K562 (cell line): ENCODE data around the gene FAM20B.

Source experiments
- GTF2A2 ChIP-seq: IDR thresholded peaks from 2 replicates; pipeline ENCODE4 v1.6.1; 2016; ENCODE audit warnings: mild to moderate bottlenecking, missing genetic modification characterization, missing compliant biosample characterization
- JUN ChIP-seq, 2 experiments: sonication (generic) in 1 of 2; formaldehyde crosslinking in 1 of 2; IDR thresholded peaks; 2 replicates each; pipeline versions ENCODE4 v1.6.1 to v1.8.0; 2012 to 2022; ENCODE audit warnings: borderline replicate concordance in 2 of 2, mild to moderate bottlenecking in 2 of 2, improper control_type of control experiment in 1 of 2, low read depth in 1 of 2, low read length in 1 of 2, missing genetic modification reagents in 1 of 2
- NCOA4 ChIP-seq: fragments of 450-650 bp; IDR thresholded peaks from 2 replicates; pipeline ENCODE4 v1.6.1; 2018; ENCODE audit warnings: mild to moderate bottlenecking; ENCODE audit not compliant: partially characterized antibody
- NFATC3 ChIP-seq: fragments of 450-650 bp; IDR thresholded peaks from 2 replicates; pipeline ENCODE4 v1.6.1; 2017; ENCODE audit warnings: mild to moderate bottlenecking
- POLR2AphosphoS5 ChIP-seq: IDR thresholded peaks from 2 replicates; pipeline ENCODE4 v1.6.1; 2011; ENCODE audit warnings: mild to moderate bottlenecking, low read depth, low read length, moderate library complexity; ENCODE audit not compliant: control insufficient read depth, insufficient read depth
- SAP30 ChIP-seq: fragments of 200-600 bp; sonication (generic); IDR thresholded peaks from 2 replicates; pipeline ENCODE4 v1.6.1; 2012; ENCODE audit warnings: borderline replicate concordance, low read depth, mild to moderate bottlenecking, moderate library complexity, low read length, control low read depth, inconsistent platforms; ENCODE audit not compliant: insufficient read depth, poor library complexity, severe bottlenecking
- ZMIZ1 ChIP-seq, 2 experiments: fragments of 150-350 bp in 1 of 2; IDR thresholded peaks; 2 replicates each; pipeline ENCODE4 v1.6.1; 2012 to 2016; ENCODE audit warnings: low read depth in 2 of 2, low read length in 2 of 2, mild to moderate bottlenecking in 1 of 2, moderate library complexity in 1 of 2
- ZNF274 ChIP-seq: IDR thresholded peaks from 2 replicates; pipeline ENCODE4 v1.6.1; 2011; ENCODE audit warnings: low read depth, mild to moderate bottlenecking, low read length, moderate library complexity, borderline replicate concordance
- ZNF57 ChIP-seq: fragments of 450-650 bp; formaldehyde crosslinking; IDR thresholded peaks from 2 replicates; pipeline ENCODE4 v1.4.0; 2020; ENCODE audit warnings: mild to moderate bottlenecking, moderate library complexity
- TF ChIP-seq, protein P1 (sequence below), 2 experiments: fragments of 450-650 bp in 1 of 2; sonication (generic) in 1 of 2; formaldehyde crosslinking in 1 of 2; IDR thresholded peaks in 1 of 2; conservative IDR thresholded peaks in 1 of 2; 2 replicates each; pipeline versions ENCODE4 v1.6.1 to v1.8.1; 2016 to 2023; ENCODE audit warnings: mild to moderate bottlenecking in 2 of 2, moderate library complexity in 2 of 2, inconsistent platforms in 1 of 2, missing genetic modification reagents in 1 of 2

- no peak for TF ChIP-seq JUN (IDR thresholded peaks at IDR 0.05; ENCODE audit: borderline replicate concordance, low read depth, low read length)
- TF ChIP-seq JUN (CRISPR knock-in tag; IDR thresholded peaks at IDR 0.05; ENCODE audit: borderline replicate concordance), result no peak
- TF ChIP-seq POLR2AphosphoS5, result no peak
- TF ChIP-seq ZNF57, result no peak
- TF ChIP-seq, protein P1, sequence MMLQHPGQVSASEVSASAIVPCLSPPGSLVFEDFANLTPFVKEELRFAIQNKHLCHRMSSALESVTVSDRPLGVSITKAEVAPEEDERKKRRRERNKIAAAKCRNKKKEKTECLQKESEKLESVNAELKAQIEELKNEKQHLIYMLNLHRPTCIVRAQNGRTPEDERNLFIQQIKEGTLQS (IDR thresholded peaks at IDR 0.05), result no peak
- TF ChIP-seq, protein P1 (CRISPR knock-in tag; conservative IDR thresholded peaks at IDR 0.05), result no peak
- no peak for TF ChIP-seq SAP30
- no peak for TF ChIP-seq GTF2A2 (tag)
- TF ChIP-seq NCOA4, result no peak
- no peak for TF ChIP-seq ZNF274
- TF ChIP-seq NFATC3, result no peak
- no peak for TF ChIP-seq ZMIZ1 (IDR thresholded peaks at IDR 0.05; ENCODE audit: low read depth in 2 of 2, low read length in 2 of 2)
Measured at GRCh38 chr1:179066471-179066870, 40.8 kb downstream of the FAM20B start.
